Common myeloid progenitor, CD34-positive (primary cell): Measurements from ENCODE around the gene SHTN1.

Experiments
- CTCF ChIA-PET: fragments of 350-600 bp; sonication (Branson Sonifier 250); formaldehyde crosslinking; loops from one replicate; lab custom pipeline; 2021; ENCODE audit warnings: antibody characterized with exemption; lab: Charles Lee
- POLR2A ChIA-PET: fragments of 350-600 bp; sonication (Branson Sonifier 250); formaldehyde crosslinking; loops from one replicate; lab custom pipeline; 2021; ENCODE audit warnings: antibody characterized with exemption; lab: Charles Lee
- DNase-seq, 3 donors: peaks; one replicate each; pipeline versions ENCODE4 v3.0.0 to v3.0.0-alpha.2; 2013
- H3K27ac ChIP-seq, 2 experiments: 1 replicate in 1 of 2; 2 replicates in 1 of 2; pipeline ENCODE4 v1.7.0; 2013; ENCODE audit warnings: inconsistent platforms in 2 of 2, low read length in 2 of 2, mild to moderate bottlenecking in 2 of 2, low read depth in 1 of 2, moderate library complexity in 1 of 2; ENCODE audit not compliant: severe bottlenecking in 2 of 2, insufficient read depth in 1 of 2, poor library complexity in 1 of 2
- H3K27me3 ChIP-seq, 5 experiments: replicated peaks in 2 of 5; 1 replicate in 3 of 5; 2 replicates in 2 of 5; pipeline versions ENCODE4 v1.6.1 to v1.7.0; 2013; ENCODE audit warnings: low read length in 4 of 5, mild to moderate bottlenecking in 2 of 5, moderate library complexity in 2 of 5, inconsistent platforms in 1 of 5; ENCODE audit not compliant: insufficient read depth in 5 of 5, control insufficient read depth in 4 of 5
- H3K36me3 ChIP-seq, 4 experiments: 1 replicate in 2 of 4; 2 replicates in 2 of 4; pipeline versions ENCODE4 v1.6.1 to v1.7.0; 2013; ENCODE audit warnings: low read length in 3 of 4, control low read depth in 1 of 4, mild to moderate bottlenecking in 1 of 4; ENCODE audit not compliant: control insufficient read depth in 4 of 4, insufficient read depth in 4 of 4
- H3K4me1 ChIP-seq, 4 experiments: 1 replicate in 3 of 4; 2 replicates in 1 of 4; pipeline versions ENCODE4 v1.6.1 to v1.7.1; 2013; ENCODE audit warnings: low read length in 3 of 4, mild to moderate bottlenecking in 3 of 4, control low read depth in 1 of 4, inconsistent platforms in 1 of 4, moderate library complexity in 1 of 4; ENCODE audit not compliant: control insufficient read depth in 4 of 4, insufficient read depth in 4 of 4; ENCODE audit errors: control extremely low read depth in 1 of 4
- H3K4me3 ChIP-seq, 7 experiments: 1 replicate in 4 of 7; 2 replicates in 3 of 7; pipeline versions ENCODE4 v1.5.1 to v1.7.0; 2013; ENCODE audit warnings: mild to moderate bottlenecking in 7 of 7, low read length in 6 of 7, moderate library complexity in 6 of 7, inconsistent platforms in 2 of 7, low read depth in 2 of 7, control low read depth in 1 of 7; ENCODE audit not compliant: insufficient read depth in 4 of 7, control insufficient read depth in 1 of 7; ENCODE audit errors: extremely low read depth in 1 of 7
- H3K9me3 ChIP-seq, 5 experiments: 1 replicate in 4 of 5; 2 replicates in 1 of 5; pipeline versions ENCODE4 v1.6.1 to v1.7.1; 2013; ENCODE audit warnings: low read length in 4 of 5, mild to moderate bottlenecking in 2 of 5, inconsistent platforms in 1 of 5, low read depth in 1 of 5, moderate library complexity in 1 of 5; ENCODE audit not compliant: control insufficient read depth in 4 of 5, insufficient read depth in 2 of 5; ENCODE audit errors: control extremely low read depth in 1 of 5
- WGBS: methylation state at CpG from one replicate; pipeline ENCODE4 v1.1.5; 2013; ENCODE audit not compliant: insufficient coverage; 5-methylcytosine and 5-hydroxymethylcytosine counted together

Gene SHTN1

DNA sequence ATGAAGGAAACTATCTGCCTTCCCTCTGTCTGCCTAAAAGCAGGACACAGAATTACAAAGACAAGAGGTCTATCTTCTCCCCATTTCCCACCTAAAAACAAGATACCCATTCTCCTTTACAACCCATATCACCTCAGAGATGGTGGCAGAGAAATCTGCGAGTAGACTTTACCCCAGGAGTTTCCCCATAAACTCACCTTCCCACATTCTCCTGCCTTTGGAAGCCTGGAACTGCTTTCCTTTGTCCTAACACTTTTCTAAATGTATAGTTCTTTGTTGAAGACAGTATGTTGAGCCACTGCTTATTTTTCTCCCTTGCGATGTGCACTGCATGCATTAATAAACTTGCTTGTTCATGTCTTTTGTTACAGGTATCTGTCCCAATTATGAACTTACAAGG, 8.0 kb downstream of the SHTN1 start:
- no peak for DNase-seq
- WGBS: no CpG with 5 or more reads among the region's 2 CpGs
- CTCF ChIA-PET: interaction anchor here (1.1 to 1.4 kb wide), 2 partner anchors 13 to 170 kb away, joined by 3 read pairs; no protein-coding TSS in a partner anchor
- H3K27me3 ChIP-seq: peaks cover 0 to 2% (median 0%) of the 10 kb centered on the region in 5 experiments
- H3K36me3 ChIP-seq: no peaks in the 10 kb centered on the region
- POLR2A ChIA-PET: no interaction called here
- no peaks in the 10 kb centered on the region for H3K4me1 ChIP-seq
- H3K27ac ChIP-seq: no peak overlapping the region
- no peaks in the 10 kb centered on the region for H3K9me3 ChIP-seq
- H3K4me3 ChIP-seq: no peak overlapping the region

- H3K9me3 ChIP-seq: no peaks in the 10 kb centered on the region
- 100% methylated on average over 2 of the region's 3 CpGs for WGBS
- H3K4me3 ChIP-seq: no peak overlapping the region
- POLR2A ChIA-PET: no interaction called here
- DNase-seq: no peak
- no peaks in the 10 kb centered on the region for H3K36me3 ChIP-seq
- no peak overlapping the region for H3K27ac ChIP-seq
- H3K4me1 ChIP-seq: no peaks in the 10 kb centered on the region
- CTCF ChIA-PET: no interaction called here
- H3K27me3 ChIP-seq: peaks cover 0 to 2% (median 0%) of the 10 kb centered on the region in 5 experiments
Measured at GRCh38 chr10:116995648-116996047, 9.3 kb downstream of the SHTN1 start.

DNA sequence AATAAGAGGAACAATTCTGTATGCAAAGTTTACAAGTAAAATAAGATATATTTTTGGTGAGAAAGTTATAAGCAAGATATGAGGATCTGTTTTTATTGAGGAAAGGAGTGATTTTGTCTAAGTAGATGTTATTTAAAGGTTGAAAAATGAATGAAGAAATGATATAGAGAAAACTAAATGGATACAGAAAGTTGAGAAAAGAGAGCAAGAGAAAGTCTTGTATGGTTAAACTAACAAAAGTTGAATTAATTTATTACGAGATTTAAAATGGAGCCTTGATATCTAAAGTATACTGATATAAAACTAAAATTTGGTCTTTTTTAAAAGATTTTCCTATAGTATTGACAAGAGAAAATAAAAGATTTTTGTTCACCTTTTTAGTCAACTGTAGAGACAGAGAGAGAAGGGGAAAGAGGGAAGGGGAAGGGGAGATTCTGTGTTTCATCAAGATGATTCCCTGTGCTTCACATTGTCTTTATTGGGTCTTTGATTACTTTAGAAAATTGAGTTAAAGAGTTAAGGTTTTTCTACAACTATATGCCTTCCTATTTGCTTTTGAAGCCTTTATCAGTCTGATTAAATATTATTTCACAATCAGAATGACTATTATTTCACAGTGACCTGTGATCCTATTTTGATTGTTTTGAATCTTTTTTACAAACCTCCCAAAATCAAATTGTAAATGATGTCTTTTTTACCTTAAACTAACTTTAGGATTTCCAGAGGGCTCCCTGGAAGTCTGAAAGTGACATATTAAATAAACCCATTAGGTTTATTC, 10.7 kb downstream of the SHTN1 start:
- POLR2A ChIA-PET: no interaction called here

GRCh38 chr10:116993610-116994009, 11.4 kb downstream of the SHTN1 start:
- Histone ChIP-seq H3K36me3 (no peaks in the 10 kb centered on the region), H3K9me3 (no peaks in the 10 kb centered on the region), H3K27me3 (peaks cover 0 to 2% (median 0%) of the 10 kb centered on the region in 5 experiments), H3K4me3 (no peak overlapping the region), H3K4me1 (no peaks in the 10 kb centered on the region), H3K27ac (no peak overlapping the region)
- CTCF ChIA-PET: no interaction called here
- WGBS: no CpG with 5 or more reads among the region's 2 CpGs
- POLR2A ChIA-PET: no interaction called here
- DNase-seq: no peak

More for the DNA sequence above, 10.7 kb downstream of the SHTN1 start:
- no peak for DNase-seq
- H3K36me3 ChIP-seq: no peaks in the 10 kb centered on the region
- H3K4me1 ChIP-seq: no peaks in the 10 kb centered on the region
- no peak overlapping the region for H3K4me3 ChIP-seq
- no peak overlapping the region for H3K27ac ChIP-seq
- no peaks in the 10 kb centered on the region for H3K9me3 ChIP-seq
- WGBS: no CpG with 5 or more reads among the region's 1 CpG
- CTCF ChIA-PET: no interaction called here
- H3K27me3 ChIP-seq: peaks cover 0 to 2% (median 0%) of the 10 kb centered on the region in 5 experiments

DNA sequence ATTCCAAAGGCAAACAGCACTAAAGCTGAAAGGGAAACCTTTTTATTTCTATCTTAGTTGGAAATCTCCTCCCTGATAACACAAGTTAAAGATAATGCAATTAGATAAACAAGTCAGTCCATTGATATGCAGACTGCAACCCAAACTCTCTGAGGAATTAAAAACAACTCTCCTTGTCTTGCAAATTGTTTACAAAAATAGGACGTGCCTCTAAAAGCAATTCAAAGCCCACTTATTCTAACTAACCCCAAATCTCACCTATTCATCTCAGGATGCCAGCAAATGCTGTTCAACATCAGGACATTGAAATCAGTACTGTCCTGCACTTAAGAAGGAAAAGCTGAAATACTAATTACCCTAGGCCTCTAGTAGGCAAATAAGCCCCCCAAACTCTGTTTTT, 12.8 kb downstream of the SHTN1 start:
- Histone ChIP-seq H3K27ac (no peak overlapping the region), H3K9me3 (no peaks in the 10 kb centered on the region), H3K4me3 (no peak overlapping the region), H3K27me3 (peaks cover 0 to 2% (median 0%) of the 10 kb centered on the region in 5 experiments), H3K4me1 (no peaks in the 10 kb centered on the region), H3K36me3 (no peaks in the 10 kb centered on the region)
- ChIA-PET CTCF (no interaction called here), POLR2A (no interaction called here)
- WGBS: 100% methylated on average over 1 of the region's 1 CpG
- DNase-seq: no peak

DNA sequence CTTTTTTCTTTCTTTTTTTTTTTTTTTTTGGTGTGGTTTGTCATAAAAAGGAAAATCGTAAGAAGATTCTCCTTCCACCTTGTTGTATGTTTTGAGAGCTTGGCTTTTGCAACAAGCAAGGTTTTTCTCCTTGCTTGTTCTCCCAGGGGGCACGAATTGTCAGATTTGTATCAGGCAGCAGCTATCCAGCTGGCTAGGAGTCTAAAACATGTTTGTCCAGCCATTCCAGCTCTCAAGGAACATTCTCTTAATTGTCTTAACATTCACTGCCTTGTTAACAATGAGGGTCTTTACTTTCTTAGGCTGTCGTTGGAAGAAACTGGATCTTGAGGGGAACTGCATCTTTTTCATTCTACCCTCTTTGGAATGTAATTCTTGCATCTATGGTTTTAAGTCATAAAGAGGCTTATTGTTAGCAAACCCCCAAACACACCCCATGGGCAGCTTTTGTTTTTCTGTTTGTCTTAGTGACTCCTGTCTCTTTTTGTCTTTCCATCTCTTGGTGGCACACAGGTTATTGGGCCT, 14.6 kb downstream of the SHTN1 start:
- no peak overlapping the region for H3K27ac ChIP-seq
- H3K36me3 ChIP-seq: no peaks in the 10 kb centered on the region
- H3K27me3 ChIP-seq: no peaks in the 10 kb centered on the region
- no peak for DNase-seq
- POLR2A ChIA-PET: no interaction called here
- CTCF ChIA-PET: interaction anchor here (1.0 kb wide), 1 partner anchor 10 kb away, joined by 3 read pairs; no protein-coding TSS in a partner anchor
- no peaks in the 10 kb centered on the region for H3K9me3 ChIP-seq
- WGBS: 85% methylated on average over 2 of the region's 3 CpGs
- H3K4me3 ChIP-seq: no peak overlapping the region
- H3K4me1 ChIP-seq: no peaks in the 10 kb centered on the region

- no peak for DNase-seq
- Histone ChIP-seq H3K36me3 (no peaks in the 10 kb centered on the region), H3K4me3 (no peak overlapping the region), H3K27me3 (peaks cover 0 to 2% (median 0%) of the 10 kb centered on the region in 5 experiments), H3K4me1 (no peaks in the 10 kb centered on the region), H3K27ac (no peak overlapping the region), H3K9me3 (no peaks in the 10 kb centered on the region)
- 96% methylated on average over 4 of the region's 4 CpGs for WGBS
- POLR2A ChIA-PET: no interaction called here
- CTCF ChIA-PET: no interaction called here
Measured at GRCh38 chr10:116989439-116989838, 15.5 kb downstream of the SHTN1 start.
